K562 (cell line): Measurements from ENCODE around the gene FMC1. TPM values are rescaled to one million over a fixed set of nuclear protein-coding genes. Genes with fewer than 3 reads are reported as not detected.
A peak's percentile ranks its signal among the peaks of the same experiment; 100 is the strongest.

ENCODE experiments used
- HDAC6 ChIP-seq: IDR thresholded peaks from 2 replicates; pipeline ENCODE4 v1.6.1; 2012; ENCODE audit warnings: low read depth, mild to moderate bottlenecking, control low read depth, inconsistent platforms, low read length, moderate library complexity
- IFI16 ChIP-seq: fragments of 250-450 bp; sonication (Bioruptor Pico); IDR thresholded peaks from 2 replicates; pipeline ENCODE4 v2.1.2; 2022; ENCODE audit warnings: mild to moderate bottlenecking, inconsistent platforms
- JUND ChIP-seq, 2 experiments: IDR thresholded peaks; 2 replicates in 1 of 2; 3 replicates in 1 of 2; pipeline ENCODE4 v1.6.1; 2011; ENCODE audit warnings: borderline replicate concordance in 2 of 2, low read depth in 2 of 2, low read length in 2 of 2, improper control_type of control experiment in 1 of 2, missing biosample characterization in 1 of 2, missing genetic modification characterization in 1 of 2, missing genetic modification reagents in 1 of 2
- KDM2B ChIP-seq: fragments of 250-450 bp; sonication (Bioruptor Pico); IDR thresholded peaks from 2 replicates; pipeline ENCODE4 v1.8.0; 2021; ENCODE audit warnings: mild to moderate bottlenecking, moderate library complexity
- NFIC ChIP-seq: fragments of 450-650 bp; IDR thresholded peaks from 2 replicates; pipeline ENCODE4 v1.6.1; 2017; ENCODE audit warnings: mild to moderate bottlenecking, inconsistent platforms
- NR2C2 ChIP-seq, 2 experiments: fragments of 200-800 bp in 1 of 2; sonication (Bioruptor generic) in 1 of 2; sonication (generic) in 1 of 2; formaldehyde crosslinking in 1 of 2; IDR thresholded peaks; 2 replicates each; pipeline versions ENCODE4 v1.6.1 to v1.8.0; 2016 to 2022; ENCODE audit warnings: mild to moderate bottlenecking in 1 of 2, missing compliant biosample characterization in 1 of 2, missing genetic modification characterization in 1 of 2, missing genetic modification reagents in 1 of 2
- PBX2 ChIP-seq, 2 experiments: IDR thresholded peaks in 1 of 2; conservative IDR thresholded peaks in 1 of 2; 2 replicates each; pipeline ENCODE4 v1.6.1; 2016; ENCODE audit warnings: low read depth in 2 of 2, mild to moderate bottlenecking in 1 of 2, missing compliant biosample characterization in 1 of 2, missing genetic modification characterization in 1 of 2, moderate library complexity in 1 of 2
- PHF21A ChIP-seq: fragments of 450-650 bp; IDR thresholded peaks from 2 replicates; pipeline ENCODE4 v1.6.1; 2017; ENCODE audit warnings: low read depth, borderline replicate concordance
- RHOXF2B ChIP-seq: fragments of 250-450 bp; sonication (Bioruptor Pico); conservative IDR thresholded peaks from 2 replicates; pipeline ENCODE4 v1.5.1; 2021
- TAF7 ChIP-seq: fragments of 450-650 bp; IDR thresholded peaks from 2 replicates; pipeline ENCODE4 v1.6.1; 2016; ENCODE audit warnings: missing genetic modification characterization, missing compliant biosample characterization
- ZBTB17 ChIP-seq: fragments of 450-650 bp; formaldehyde crosslinking; IDR thresholded peaks from 2 replicates; pipeline ENCODE4 v1.4.0; 2020; ENCODE audit warnings: mild to moderate bottlenecking
- ZC3H4 ChIP-seq: sonication (generic); formaldehyde crosslinking; IDR thresholded peaks from 2 replicates; pipeline ENCODE4 v1.9.0; 2021; ENCODE audit warnings: missing genetic modification reagents, borderline replicate concordance
- ZNF23 ChIP-seq: fragments of 250-450 bp; sonication (Bioruptor Pico); IDR thresholded peaks from 2 replicates; pipeline ENCODE4 v1.4.0; 2020; ENCODE audit warnings: mild to moderate bottlenecking
- ZNF347 ChIP-seq: fragments of 450-650 bp; formaldehyde crosslinking; IDR thresholded peaks from 2 replicates; pipeline ENCODE4 v1.4.0; 2020; ENCODE audit warnings: low read depth, mild to moderate bottlenecking, moderate library complexity
- ZNF41 ChIP-seq: fragments of 250-450 bp; sonication (Bioruptor Pico); conservative IDR thresholded peaks from 2 replicates; pipeline ENCODE4 v1.4.0; 2020; ENCODE audit warnings: mild to moderate bottlenecking
- ZNF764 ChIP-seq: fragments of 250-450 bp; sonication (Bioruptor Pico); IDR thresholded peaks from 2 replicates; pipeline ENCODE4 v1.4.0; 2020; ENCODE audit warnings: low read depth, mild to moderate bottlenecking, moderate library complexity
- polyA plus RNA-seq, 8 experiments: library from polyadenylated mRNA; depleted of rRNA in 4 of 8; stranded (reverse) in 5 of 8; unstranded in 3 of 8; fragments of >200 nt; fragmentation: Nextera tagmentation in 2 of 8; fragmentation: Illumina TruSeq in 1 of 8; extraction: Ambion mirVana in 2 of 8; extraction: Trizol in 1 of 8; gene quantifications; 2 replicates each; pipeline versions ENCODE4 v1.2.1 to v1.2.3, GENCODE V29; 2011 to 2014; ENCODE audit warnings: inconsistent platforms in 1 of 8, missing spikeins in 1 of 8
- total RNA-seq, 7 experiments: library from RNA; depleted of rRNA in 6 of 7; stranded (reverse); fragments of >200 nt in 6 of 7; fragmentation: Illumina TruSeq in 2 of 7; extraction: Trizol in 2 of 7; gene quantifications; 2 replicates each; pipeline versions ENCODE4 v1.2.1 to v1.2.3, GENCODE V29; 2011 to 2021; ENCODE audit warnings: low replicate concordance in 1 of 7
- TF ChIP-seq, protein P1 (sequence below): fragments of 450-650 bp; IDR thresholded peaks from 2 replicates; pipeline ENCODE4 v1.6.1; 2017; ENCODE audit warnings: antibody characterized with exemption, mild to moderate bottlenecking
- TF ChIP-seq, protein P2 (sequence below): sonication (generic); formaldehyde crosslinking; IDR thresholded peaks from 2 replicates; pipeline ENCODE4 v1.8.1; 2023; ENCODE audit warnings: mild to moderate bottlenecking, missing genetic modification reagents

FMC1 gene
- total and polyA plus RNA-seq, 9 of the 15 experiments (the other 6 are each of a cell fraction or from before 2014, with no cell fraction given) = 14.0 to 116 (median 29.0) TPM

DNA sequence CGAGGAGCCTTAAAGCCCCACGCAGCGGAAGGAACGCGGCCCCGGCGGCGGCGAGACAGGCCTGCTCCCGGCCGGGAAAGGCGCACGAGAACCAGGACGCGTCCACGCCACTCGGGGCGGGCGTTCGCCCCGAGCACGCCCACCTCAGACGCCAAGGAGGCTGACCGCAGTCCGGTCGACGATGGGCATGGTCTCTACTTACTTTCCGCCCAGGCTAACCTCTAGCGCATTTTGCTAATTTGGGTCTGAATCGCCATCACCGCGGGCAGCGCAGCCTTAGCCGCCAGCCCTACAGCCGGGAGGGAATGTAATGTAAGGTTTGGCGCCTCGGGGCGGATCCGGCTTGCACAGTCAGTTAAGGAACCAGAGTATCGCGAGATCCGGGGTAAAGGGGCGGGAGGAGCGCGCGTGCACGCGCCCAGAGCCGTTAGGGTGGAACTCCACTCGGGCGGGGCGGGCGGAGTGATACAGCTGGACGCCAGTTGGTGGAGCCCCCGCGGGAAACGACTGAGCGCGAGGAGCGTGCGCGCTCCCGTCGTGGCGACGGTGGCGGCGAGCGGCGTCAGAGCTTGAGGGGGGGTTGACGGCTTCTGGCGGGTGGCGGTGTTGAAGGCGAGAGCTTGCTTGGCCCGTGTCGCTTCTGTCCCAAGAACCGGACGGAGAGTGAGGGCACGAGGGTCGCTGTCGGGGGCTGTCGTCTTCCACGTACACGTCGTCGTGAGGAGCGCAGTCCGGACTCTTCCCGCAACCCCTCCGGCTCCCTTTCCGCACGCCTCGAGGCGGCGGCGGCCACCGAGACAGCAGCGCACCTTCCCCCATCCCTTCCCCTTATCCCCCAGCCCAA lies 18.5 kb downstream of the FMC1 start, which contains the start of gene LUC7L2 (continued):
- TF ChIP-seq, protein P1, sequence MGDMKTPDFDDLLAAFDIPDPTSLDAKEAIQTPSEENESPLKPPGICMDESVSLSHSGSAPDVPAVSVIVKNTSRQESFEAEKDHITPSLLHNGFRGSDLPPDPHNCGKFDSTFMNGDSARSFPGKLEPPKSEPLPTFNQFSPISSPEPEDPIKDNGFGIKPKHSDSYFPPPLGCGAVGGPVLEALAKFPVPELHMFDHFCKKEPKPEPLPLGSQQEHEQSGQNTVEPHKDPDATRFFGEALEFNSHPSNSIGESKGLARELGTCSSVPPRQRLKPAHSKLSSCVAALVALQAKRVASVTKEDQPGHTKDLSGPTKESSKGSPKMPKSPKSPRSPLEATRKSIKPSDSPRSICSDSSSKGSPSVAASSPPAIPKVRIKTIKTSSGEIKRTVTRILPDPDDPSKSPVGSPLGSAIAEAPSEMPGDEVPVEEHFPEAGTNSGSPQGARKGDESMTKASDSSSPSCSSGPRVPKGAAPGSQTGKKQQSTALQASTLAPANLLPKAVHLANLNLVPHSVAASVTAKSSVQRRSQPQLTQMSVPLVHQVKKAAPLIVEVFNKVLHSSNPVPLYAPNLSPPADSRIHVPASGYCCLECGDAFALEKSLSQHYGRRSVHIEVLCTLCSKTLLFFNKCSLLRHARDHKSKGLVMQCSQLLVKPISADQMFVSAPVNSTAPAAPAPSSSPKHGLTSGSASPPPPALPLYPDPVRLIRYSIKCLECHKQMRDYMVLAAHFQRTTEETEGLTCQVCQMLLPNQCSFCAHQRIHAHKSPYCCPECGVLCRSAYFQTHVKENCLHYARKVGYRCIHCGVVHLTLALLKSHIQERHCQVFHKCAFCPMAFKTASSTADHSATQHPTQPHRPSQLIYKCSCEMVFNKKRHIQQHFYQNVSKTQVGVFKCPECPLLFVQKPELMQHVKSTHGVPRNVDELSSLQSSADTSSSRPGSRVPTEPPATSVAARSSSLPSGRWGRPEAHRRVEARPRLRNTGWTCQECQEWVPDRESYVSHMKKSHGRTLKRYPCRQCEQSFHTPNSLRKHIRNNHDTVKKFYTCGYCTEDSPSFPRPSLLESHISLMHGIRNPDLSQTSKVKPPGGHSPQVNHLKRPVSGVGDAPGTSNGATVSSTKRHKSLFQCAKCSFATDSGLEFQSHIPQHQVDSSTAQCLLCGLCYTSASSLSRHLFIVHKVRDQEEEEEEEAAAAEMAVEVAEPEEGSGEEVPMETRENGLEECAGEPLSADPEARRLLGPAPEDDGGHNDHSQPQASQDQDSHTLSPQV = no peak; the same call in 1 of the 2 replicates
- TF ChIP-seq PBX2 (CRISPR knock-in tag; IDR thresholded peaks at IDR 0.05; ENCODE audit: low read depth) (no peak), PBX2 (tag; conservative IDR thresholded peaks at IDR 0.05; ENCODE audit: low read depth) (no peak), JUND (IDR thresholded peaks at IDR 0.05; ENCODE audit: borderline replicate concordance, low read depth, low read length) (peak; percentile 53; the same call in 1 of the 2 replicates), JUND (tag; IDR thresholded peaks at IDR 0.05; ENCODE audit: borderline replicate concordance, low read depth, low read length) (peak; percentile 50; the same call in 1 of the 3 replicates), ZNF41 (CRISPR knock-in tag) (no peak), ZC3H4 (CRISPR knock-in tag) (peak; percentile 99), ZBTB17 (CRISPR knock-in tag) (peak; percentile 64; the same call in 1 of the 2 replicates), ZNF23 (CRISPR knock-in tag) (0 out of 2 replicates have a peak, but pooled peaks have one; percentile 28), ZNF347 (CRISPR knock-in tag) (no peak), KDM2B (CRISPR knock-in tag) (peak; percentile 71), HDAC6 (peak; percentile 95), TAF7 (peak; percentile 98), NFIC (peak; percentile 82), NR2C2 (CRISPR knock-in tag; IDR thresholded peaks at IDR 0.05) (peak; percentile 17; the same call in 1 of the 2 replicates), NR2C2 (tag; IDR thresholded peaks at IDR 0.05) (peak; percentile 68), PHF21A (no peak), ZNF764 (CRISPR knock-in tag) (no peak), IFI16 (CRISPR knock-in tag) (no peak), RHOXF2B (peak; percentile 80; the same call in 1 of the 2 replicates)
- TF ChIP-seq, protein P2, sequence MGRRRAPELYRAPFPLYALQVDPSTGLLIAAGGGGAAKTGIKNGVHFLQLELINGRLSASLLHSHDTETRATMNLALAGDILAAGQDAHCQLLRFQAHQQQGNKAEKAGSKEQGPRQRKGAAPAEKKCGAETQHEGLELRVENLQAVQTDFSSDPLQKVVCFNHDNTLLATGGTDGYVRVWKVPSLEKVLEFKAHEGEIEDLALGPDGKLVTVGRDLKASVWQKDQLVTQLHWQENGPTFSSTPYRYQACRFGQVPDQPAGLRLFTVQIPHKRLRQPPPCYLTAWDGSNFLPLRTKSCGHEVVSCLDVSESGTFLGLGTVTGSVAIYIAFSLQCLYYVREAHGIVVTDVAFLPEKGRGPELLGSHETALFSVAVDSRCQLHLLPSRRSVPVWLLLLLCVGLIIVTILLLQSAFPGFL (CRISPR knock-in tag) = no peak
